GM21360 (cell line): ENCODE data around the gene PASK.
"Not testable (repeated sequence)": the region's sequence is repeated elsewhere in the genome, so short reads cannot be mapped to it uniquely, and the experiment has no call there.

Experiments
- ATAC-seq: cut with Tn5 transposase; IDR thresholded peaks from one replicate; pipeline ENCODE4 v1.9.1; 2021; ENCODE audit warnings: mild to moderate bottlenecking, moderate library complexity; ENCODE audit not compliant: unreplicated experiment

PASK gene

DNA sequence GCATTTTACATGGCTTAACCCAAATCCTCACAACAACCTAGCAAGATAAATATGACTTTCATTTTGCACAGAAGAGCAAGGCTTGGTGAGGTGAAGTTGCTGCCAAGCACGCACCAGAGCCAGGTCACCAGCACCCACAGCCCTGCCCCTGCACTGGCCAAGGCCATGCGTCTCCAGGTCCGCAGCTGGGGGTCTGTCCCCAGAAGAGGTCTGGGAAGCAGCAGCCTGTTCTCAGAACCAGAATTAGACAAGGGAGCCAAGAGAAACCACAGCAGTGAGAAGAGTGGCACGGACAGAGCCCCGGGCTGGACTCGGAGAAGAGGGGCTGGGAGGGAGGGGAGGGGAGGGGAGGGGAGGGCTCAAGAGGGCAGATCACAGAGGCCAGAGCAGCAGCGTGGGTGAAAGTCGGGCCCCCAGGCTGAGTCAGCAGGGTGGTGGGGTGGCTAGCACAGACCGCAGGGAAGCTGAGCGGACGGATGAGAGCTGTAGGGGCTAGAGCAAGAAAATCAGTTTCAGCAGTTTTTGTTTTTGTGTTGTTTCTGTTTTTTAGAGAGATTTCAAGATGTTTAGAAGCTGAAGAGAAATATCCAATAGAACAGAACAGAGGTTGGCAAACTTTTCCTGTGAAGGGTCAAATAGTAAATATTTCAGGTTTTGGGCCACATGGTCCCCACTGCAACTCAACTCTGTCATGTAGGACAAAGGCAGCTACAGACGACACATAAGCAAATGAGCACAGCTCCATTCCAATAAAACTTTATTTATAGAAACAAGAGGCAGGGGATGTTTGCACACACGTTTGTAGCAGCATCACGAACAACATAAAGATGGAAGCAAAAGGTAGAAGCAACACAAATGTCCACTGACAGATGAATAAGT, 39.8 kb downstream of the PASK start:
- ATAC-seq = no peak

DNA sequence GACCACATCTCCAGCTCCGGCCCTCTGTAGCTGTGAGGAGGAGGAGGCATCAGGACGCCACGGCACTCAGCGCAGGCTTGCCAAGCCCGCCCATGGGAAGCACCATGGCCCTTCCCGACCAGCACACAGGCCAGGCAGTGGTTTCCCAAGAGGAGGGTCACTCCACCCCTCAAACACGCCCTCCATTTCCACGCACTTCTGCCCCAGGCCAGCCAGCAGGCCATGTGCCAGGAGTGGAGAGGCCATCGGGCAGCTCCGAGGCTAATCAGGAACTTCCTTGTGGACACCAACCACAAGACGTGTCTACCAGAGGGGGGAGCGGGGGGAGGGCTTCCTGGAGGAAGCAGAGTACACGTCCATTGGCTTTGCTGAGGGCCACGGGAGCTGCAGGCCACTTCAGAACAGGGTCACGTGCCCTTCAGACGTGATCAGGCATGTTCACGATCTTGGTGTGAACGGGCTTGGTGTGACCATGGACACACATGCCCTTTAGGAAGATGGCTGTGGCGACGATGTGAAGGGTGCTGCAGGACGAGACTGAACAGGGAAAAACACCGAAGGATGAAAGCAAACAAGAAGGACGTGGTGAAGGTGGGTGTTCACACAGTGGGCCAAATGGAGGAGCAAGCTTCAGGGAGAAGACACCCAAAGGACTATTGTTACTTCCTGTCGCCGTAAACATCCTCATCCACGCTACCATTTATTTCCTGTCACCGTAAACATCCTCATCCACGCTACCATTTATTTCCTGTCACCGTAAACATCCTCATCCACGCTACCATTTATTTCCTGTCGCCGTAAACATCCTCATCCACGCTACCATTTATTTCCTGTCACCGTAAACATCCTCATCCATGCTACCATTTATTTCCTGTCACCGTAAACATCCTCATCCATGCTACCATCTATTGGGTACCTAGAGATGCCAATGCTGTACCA, 40.7 kb downstream of the PASK start:
- no peak for ATAC-seq

GRCh38 chr2:241107031-241107783, 42.1 kb downstream of the PASK start:
- no peak for ATAC-seq

DNA sequence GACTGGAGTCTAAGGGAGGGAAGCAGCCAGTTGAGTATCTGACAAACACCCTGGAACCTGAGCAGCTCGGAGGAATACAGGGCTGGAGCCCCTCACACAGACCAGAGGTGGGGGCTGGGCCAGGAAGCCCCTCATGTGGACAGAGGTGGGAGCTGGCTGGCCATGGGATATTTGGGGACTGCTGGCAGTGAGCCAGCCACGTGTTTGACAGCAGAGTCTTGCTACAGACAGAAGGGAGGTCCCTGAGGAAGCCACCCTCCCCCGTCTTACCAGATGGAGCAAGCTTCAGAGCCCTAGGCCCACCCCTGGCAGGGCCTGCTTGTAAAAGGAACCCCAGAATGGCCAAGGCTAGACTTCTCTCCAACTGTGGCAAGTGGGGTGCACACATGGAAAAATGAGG, 43.6 kb downstream of the PASK start:
- no peak for ATAC-seq

GRCh38 chr2:241104611-241105010, 44.7 kb downstream of the PASK start:
- not testable (repeated sequence) for ATAC-seq

DNA sequence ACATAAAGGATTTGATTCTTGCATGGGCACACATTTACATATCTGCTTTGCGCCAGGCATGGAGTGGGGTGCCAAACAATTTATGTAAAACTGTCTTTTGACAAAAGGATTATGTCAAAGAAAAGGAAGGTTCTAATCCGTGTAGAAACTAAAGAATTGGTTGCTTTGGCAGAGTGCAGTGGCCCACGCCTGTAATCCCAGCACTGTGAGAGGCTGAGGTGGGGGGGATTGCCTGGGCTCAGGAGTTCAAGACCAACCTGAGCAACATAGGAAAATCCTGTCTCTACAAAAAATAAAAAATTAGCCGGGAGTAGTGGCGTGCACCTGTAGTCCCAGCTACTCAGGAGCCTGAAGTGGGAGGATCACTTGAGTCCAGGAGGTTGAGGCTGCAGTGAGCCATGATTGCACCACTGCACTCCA, 46.1 kb downstream of the PASK start:
- ATAC-seq = no peak

GRCh38 chr2:241102239-241102803, 47.0 kb downstream of the PASK start, which contains the start of gene MTERF4:
MTERF4 (minus strand) TSS chr2:241102287; CDS start chr2:241102273, 14 bp downstream.
- ATAC-seq = peak; percentile 85

GRCh38 chr2:241099246-241099645, 50.0 kb downstream of the PASK start:
- no peak for ATAC-seq

- no peak for ATAC-seq
These were observed 52.3 kb downstream of the PASK start for GRCh38 chr2:241096979-241097378.

DNA sequence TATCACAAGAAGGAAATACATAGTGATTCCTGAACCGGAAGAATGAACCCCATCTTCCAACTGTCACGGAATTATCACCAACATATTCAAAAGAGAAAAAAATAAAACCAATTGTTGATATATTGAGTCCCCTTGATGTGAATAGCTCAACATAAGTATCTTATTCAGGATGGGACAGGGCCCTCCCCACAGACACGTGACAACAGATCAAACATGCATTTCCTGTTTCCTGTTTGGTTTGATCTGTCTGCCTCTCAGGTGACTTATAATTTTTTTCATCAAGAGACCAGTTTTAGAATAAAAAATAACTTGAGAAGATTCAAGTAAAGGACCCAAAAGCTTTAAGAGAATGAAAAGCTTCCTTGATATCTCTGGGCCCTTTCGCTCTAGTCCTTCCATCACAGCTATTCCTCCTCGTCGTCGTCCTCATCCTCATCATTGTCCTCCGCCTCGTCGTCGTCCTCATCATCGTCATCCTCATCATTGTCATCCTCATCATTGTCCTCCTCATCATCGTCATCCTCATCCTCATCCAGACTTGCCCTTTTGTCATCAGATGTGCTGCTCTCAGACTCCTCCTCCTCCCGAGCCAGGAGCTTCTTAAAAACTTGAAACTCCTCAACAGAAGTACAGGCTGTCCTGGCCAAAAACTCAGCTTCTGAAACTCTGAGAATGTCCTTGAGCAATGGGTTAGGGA, 53.5 kb downstream of the PASK start:
- ATAC-seq = no peak

DNA sequence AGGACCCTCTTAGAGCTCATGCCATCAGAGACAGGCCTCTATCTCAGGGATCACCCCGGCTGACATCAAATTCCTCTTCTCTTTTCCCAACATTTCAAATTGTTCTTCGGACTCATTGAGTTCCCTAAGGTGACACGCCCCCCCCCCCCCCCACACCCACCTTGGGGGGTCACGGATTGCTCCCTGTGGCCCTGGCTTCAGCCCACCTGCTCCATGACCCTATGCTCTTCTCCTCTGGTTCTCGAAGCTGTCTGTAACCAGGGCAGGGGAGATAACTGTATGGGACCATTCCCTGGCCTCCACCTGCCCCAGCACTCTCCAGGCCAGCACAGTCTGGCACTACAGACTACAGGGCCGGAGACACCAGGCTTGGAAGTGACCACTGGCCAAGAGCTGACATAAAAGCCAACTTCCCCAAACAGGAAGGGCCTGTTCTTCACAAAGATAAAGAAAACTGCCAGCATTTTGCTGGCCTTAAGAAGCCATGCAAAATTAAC, 54.3 kb downstream of the PASK start:
- ATAC-seq = no peak

- ATAC-seq = no peak
These were observed 55.1 kb downstream of the PASK start for GRCh38 chr2:241094172-241094571.

- ATAC-seq = not testable (repeated sequence)
These were observed 56.0 kb downstream of the PASK start for GRCh38 chr2:241093133-241093781.

DNA sequence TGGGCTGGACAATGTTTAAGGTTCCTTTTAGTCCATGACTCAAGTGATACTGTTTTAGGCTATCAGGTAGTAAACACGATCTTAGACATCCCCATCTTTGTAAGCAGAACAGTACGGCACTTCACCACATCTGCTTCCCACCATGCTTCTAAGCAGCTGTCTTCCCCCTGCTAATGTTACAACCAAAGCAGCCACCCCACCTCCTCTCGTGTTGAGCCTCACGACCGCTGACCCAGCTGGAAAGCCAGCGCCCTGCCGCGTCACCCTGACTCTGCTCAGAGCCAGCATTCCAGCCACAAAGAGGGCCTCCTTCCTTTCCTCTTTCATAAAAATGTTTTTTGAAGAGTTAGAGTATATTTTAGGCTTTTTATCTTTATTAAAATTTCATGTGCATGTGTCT, 56.6 kb downstream of the PASK start:
- ATAC-seq = no peak

DNA sequence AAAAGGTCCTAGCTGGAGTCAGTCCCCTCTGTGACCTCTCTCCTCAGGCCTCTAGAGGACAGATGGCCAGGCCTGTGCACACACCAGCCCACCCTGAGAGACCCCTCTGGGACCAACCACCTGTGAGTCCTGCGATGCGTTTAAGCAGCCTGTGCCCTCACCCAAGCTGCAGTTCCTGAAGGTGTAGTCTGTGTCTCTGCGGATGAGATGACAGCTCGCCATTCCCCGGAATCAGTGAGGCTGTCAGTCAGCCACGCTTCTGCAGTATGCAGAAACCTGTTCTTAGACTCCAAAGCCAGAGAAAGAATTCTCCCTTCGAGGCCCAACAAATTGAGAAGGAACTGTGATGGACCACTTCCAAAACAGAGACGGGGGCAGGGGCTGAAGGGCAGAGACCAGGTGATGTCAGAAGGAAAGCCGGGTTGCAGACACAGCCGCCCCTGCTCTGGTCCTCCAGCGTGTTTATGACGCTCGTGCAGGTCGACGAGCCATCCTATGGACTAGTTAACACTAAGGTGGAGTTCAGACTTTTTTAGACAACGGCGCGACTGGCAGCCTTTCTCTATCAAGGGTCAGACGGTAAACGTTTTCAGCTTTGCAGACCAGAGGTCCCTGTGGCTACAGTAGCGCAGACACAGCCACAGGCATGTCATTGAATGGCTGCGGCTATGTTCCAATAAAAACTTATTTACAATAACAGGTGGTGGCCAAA, 57.4 kb downstream of the PASK start:
- ATAC-seq = no peak

GRCh38 chr2:241091201-241091600, 58.1 kb downstream of the PASK start:
- no peak for ATAC-seq

- no peak for ATAC-seq
These were observed 60.2 kb downstream of the PASK start for GRCh38 chr2:241088791-241089732.

DNA sequence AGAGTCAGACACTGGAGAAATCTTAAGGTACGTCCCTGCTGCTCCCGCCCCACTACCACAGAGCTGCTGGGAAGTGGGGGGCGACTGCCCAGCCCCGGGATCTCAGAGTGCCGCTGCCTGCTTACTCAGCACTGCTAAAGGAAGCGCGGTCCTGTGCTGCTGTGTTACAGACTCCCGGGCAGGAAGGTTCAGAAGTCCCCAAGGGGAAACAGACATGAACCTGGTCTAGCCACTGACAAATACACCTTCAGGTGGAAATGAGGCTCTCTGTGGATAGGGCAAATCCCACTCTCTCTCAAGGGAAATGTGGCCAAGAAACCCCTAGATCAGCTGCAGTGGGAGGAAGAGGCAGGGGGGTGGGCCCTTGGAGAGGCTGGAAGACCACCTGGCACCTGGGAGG, 60.9 kb downstream of the PASK start:
- ATAC-seq = no peak
